SK-N-SH (cell line): Measurements from ENCODE around the gene RAB11B.

ENCODE experiments used
- NFIC ChIP-seq: IDR thresholded peaks from 2 replicates; pipeline ENCODE4 v1.4.0; 2012; ENCODE audit warnings: borderline replicate concordance
- PBX3 ChIP-seq: IDR thresholded peaks from 2 replicates; pipeline ENCODE4; 2012
- SIN3A ChIP-seq: IDR thresholded peaks from 2 replicates; pipeline ENCODE4 v1.6.1; 2012; ENCODE audit warnings: low read depth, mild to moderate bottlenecking, low read length, moderate library complexity, borderline replicate concordance

DNA sequence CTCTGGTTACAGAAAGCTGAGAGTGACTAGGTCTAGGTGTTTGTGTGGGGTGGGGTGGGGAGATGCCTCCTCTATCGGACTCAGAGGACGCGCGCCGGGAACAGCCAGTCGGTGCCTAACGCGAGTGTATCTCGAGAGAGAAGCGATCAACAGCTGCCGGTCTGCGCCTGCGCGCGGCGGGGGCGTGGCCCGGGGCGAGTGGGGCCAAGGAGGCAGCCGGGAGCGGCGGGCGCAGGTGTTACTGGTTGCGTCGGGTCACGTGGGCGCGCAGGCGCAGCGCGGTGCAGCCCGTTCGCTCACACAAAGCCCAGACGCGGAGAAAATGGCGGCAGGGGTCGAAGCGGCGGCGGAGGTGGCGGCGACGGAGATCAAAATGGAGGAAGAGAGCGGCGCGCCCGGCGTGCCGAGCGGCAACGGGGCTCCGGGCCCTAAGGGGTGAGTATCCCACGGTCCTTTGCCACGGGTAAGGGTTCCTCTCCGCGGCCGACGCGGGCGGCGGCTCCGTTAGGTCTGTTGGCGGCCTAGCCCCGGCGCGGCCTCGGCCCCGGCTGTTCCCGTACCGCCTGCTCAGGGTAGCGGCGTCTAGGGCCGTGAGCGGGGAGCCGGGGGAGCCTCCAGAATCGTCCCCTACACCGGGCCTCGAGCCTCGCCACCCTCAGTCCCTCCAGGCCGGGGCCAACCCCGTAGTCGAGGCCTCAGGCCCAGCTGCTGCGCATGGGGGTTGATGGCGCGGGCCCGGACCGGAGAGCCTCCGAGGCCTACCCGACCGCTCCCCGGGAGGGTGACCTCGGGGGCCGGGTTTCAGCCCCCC lies 54.7 kb downstream of the RAB11B start, which contains the start of gene HNRNPM:
- TF ChIP-seq SIN3A: peak; percentile 44; the same call in 1 of the 2 replicates
- TF ChIP-seq PBX3: no peak
- no peak for TF ChIP-seq NFIC
